ENCODE data around the gene SREBF1. TPM values are rescaled to one million over a fixed set of nuclear protein-coding genes. Genes with fewer than 3 reads are reported as not detected.

The SREBF1 gene
- total and polyA plus RNA-seq, 4 experiments from 2014 or later = 5.0 to 15.5 (median 10.8) TPM

- H3K27ac Mint-ChIP-seq = no peak overlapping the region
- POLR2A ChIA-PET (ENCODE audit: partially characterized antibody) = no interaction called here
- Histone ChIP-seq H3K36me3 (ENCODE audit: insufficient read depth, low read length) (peaks cover 33% of the 10 kb centered on the region), H3K4me1 (ENCODE audit: insufficient read depth, low read length) (no peaks in the 10 kb centered on the region), H3K27me3 (ENCODE audit: insufficient read depth, low read length) (no peaks in the 10 kb centered on the region), H3K9me3 (ENCODE audit: control insufficient read depth in 1 of 2, low read length in 2 of 2) (no peaks in the 10 kb centered on the region), H3K27ac (ENCODE audit: low read depth, low read length) (no peak overlapping the region), H3K4me3 (ENCODE audit: low read length in 2 of 2) (no peak overlapping the region)
- no peaks in the 10 kb centered on the region for H3K9me3 Mint-ChIP-seq
- H3K4me3 Mint-ChIP-seq = peak overlapping the region in 1 of 8 donors; percentile 63
- CTCF ChIA-PET (ENCODE audit: partially characterized antibody) = no interaction called here
- H3K27me3 Mint-ChIP-seq = no peaks in the 10 kb centered on the region
- intact Hi-C loops (cut with micrococcal nuclease) = no loop called here
- peaks cover 0 to 2% (median 0%) of the 10 kb centered on the region in 4 donors for H3K4me1 Mint-ChIP-seq
- no peak for DNase-seq
- peaks cover 53 to 67% of the 10 kb centered on the region in 2 donors for H3K36me3 Mint-ChIP-seq
These were observed 41.0 kb upstream of the SREBF1 start for GRCh38 chr17:17877529-17878358.

GRCh38 chr17:17876959-17877528 lies 40.3 kb upstream of the SREBF1 start:
- H3K4me1 Mint-ChIP-seq = peaks cover 0 to 2% (median 0%) of the 10 kb centered on the region in 4 donors
- Histone ChIP-seq H3K27ac (ENCODE audit: low read depth, low read length) (no peak overlapping the region), H3K4me1 (ENCODE audit: insufficient read depth, low read length) (no peaks in the 10 kb centered on the region), H3K9me3 (ENCODE audit: control insufficient read depth in 1 of 2, low read length in 2 of 2) (no peaks in the 10 kb centered on the region), H3K27me3 (ENCODE audit: insufficient read depth, low read length) (no peaks in the 10 kb centered on the region), H3K4me3 (ENCODE audit: low read length in 2 of 2) (no peak overlapping the region), H3K36me3 (ENCODE audit: insufficient read depth, low read length) (peaks cover 33% of the 10 kb centered on the region)
- ChIA-PET POLR2A (ENCODE audit: partially characterized antibody) (no interaction called here), CTCF (ENCODE audit: partially characterized antibody) (interaction anchor here (1.2 kb wide), 1 partner anchor 8 kb away, joined by 5 read pairs; no protein-coding TSS in a partner anchor)
- intact Hi-C loops (cut with micrococcal nuclease) = no loop called here
- peaks cover 54 to 61% of the 10 kb centered on the region in 2 donors for H3K36me3 Mint-ChIP-seq
- no peaks in the 10 kb centered on the region for H3K9me3 Mint-ChIP-seq
- no peaks in the 10 kb centered on the region for H3K27me3 Mint-ChIP-seq
- no peak for DNase-seq
- H3K4me3 Mint-ChIP-seq = no peak overlapping the region
- no peak overlapping the region for H3K27ac Mint-ChIP-seq

- peaks cover 38% of the 10 kb centered on the region for H3K36me3 ChIP-seq (ENCODE audit: insufficient read depth, low read length)
- Mint-ChIP-seq H3K9me3 (no peaks in the 10 kb centered on the region), H3K27me3 (no peaks in the 10 kb centered on the region), H3K4me3 (no peak overlapping the region), H3K36me3 (peaks cover 41 to 43% of the 10 kb centered on the region in 2 donors), H3K27ac (no peak overlapping the region), H3K4me1 (peaks cover 0 to 2% (median 0%) of the 10 kb centered on the region in 4 donors)
- no peak overlapping the region for H3K27ac ChIP-seq (ENCODE audit: low read depth, low read length)
- H3K4me3 ChIP-seq (ENCODE audit: low read length in 2 of 2) = no peak overlapping the region
- H3K9me3 ChIP-seq (ENCODE audit: control insufficient read depth in 1 of 2, low read length in 2 of 2) = no peaks in the 10 kb centered on the region
- no peaks in the 10 kb centered on the region for H3K27me3 ChIP-seq (ENCODE audit: insufficient read depth, low read length)
- ChIA-PET POLR2A (ENCODE audit: partially characterized antibody) (no interaction called here), CTCF (ENCODE audit: partially characterized antibody) (interaction anchor here (1.2 to 1.6 kb wide), 2 partner anchors 12 to 45 kb away, joined by 3 to 5 read pairs; no protein-coding TSS in a partner anchor)
- DNase-seq = no peak
- intact Hi-C loops (cut with micrococcal nuclease) = no loop called here
- H3K4me1 ChIP-seq (ENCODE audit: insufficient read depth, low read length) = no peaks in the 10 kb centered on the region
These were observed 37.7 kb upstream of the SREBF1 start for GRCh38 chr17:17874478-17874877.

DNA sequence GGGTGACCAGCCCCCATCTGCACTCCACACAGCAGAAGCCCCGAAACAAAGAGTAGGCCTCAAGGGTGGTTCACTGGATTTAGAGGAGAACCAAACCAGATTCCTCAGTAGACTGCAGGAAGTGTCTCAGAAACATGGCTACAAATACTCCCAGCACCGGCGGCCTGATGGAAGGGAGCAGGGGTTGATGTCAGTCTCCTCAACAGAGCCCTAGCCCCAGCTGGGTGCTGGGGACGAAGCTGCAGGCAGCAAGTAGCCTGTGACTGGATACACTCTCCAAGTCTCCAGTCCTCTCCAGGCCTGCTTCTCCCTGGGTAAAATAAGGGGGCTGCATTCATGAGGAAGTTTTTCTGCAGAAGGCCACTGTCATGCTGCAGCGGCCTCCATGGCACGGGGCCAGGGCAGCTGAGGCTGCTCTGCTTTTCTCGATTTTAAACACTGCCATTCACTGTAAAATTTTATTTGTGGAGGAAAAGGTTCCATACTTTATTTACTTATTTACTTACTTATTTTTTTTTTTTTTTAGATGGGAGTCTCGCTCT lies 36.7 kb upstream of the SREBF1 start:
- ChIA-PET POLR2A (ENCODE audit: partially characterized antibody) (no interaction called here), CTCF (ENCODE audit: partially characterized antibody) (interaction anchor here (1.2 to 1.6 kb wide), 2 partner anchors 11 to 46 kb away, joined by 3 to 5 read pairs; no protein-coding TSS in a partner anchor)
- H3K4me3 Mint-ChIP-seq = no peak overlapping the region
- no peak overlapping the region for H3K4me3 ChIP-seq (ENCODE audit: low read length in 2 of 2)
- no peaks in the 10 kb centered on the region for H3K9me3 Mint-ChIP-seq
- H3K4me1 ChIP-seq (ENCODE audit: insufficient read depth, low read length) = no peaks in the 10 kb centered on the region
- intact Hi-C loops (cut with micrococcal nuclease) = no loop called here
- peaks cover 0 to 2% (median 0%) of the 10 kb centered on the region in 4 donors for H3K4me1 Mint-ChIP-seq
- H3K27me3 ChIP-seq (ENCODE audit: insufficient read depth, low read length) = no peaks in the 10 kb centered on the region
- DNase-seq = no peak
- peak overlapping the region in 1 of 7 donors; percentile 17 for H3K27ac Mint-ChIP-seq
- H3K27me3 Mint-ChIP-seq = no peaks in the 10 kb centered on the region
- H3K27ac ChIP-seq (ENCODE audit: low read depth, low read length) = no peak overlapping the region
- H3K36me3 Mint-ChIP-seq = peaks cover 34 to 45% of the 10 kb centered on the region in 2 donors
- H3K36me3 ChIP-seq (ENCODE audit: insufficient read depth, low read length) = peaks cover 37% of the 10 kb centered on the region
- H3K9me3 ChIP-seq (ENCODE audit: control insufficient read depth in 1 of 2, low read length in 2 of 2) = no peaks in the 10 kb centered on the region

GRCh38 chr17:17872547-17873345 lies 36.0 kb upstream of the SREBF1 start:
- Histone ChIP-seq H3K4me1 (ENCODE audit: insufficient read depth, low read length) (no peaks in the 10 kb centered on the region), H3K9me3 (ENCODE audit: control insufficient read depth in 1 of 2, low read length in 2 of 2) (no peaks in the 10 kb centered on the region), H3K36me3 (ENCODE audit: insufficient read depth, low read length) (peaks cover 37% of the 10 kb centered on the region), H3K27me3 (ENCODE audit: insufficient read depth, low read length) (no peaks in the 10 kb centered on the region), H3K27ac (ENCODE audit: low read depth, low read length) (no peak overlapping the region), H3K4me3 (ENCODE audit: low read length in 2 of 2) (no peak overlapping the region)
- intact Hi-C loops (cut with micrococcal nuclease) = no loop called here
- no peak for DNase-seq
- ChIA-PET POLR2A (ENCODE audit: partially characterized antibody) (no interaction called here), CTCF (ENCODE audit: partially characterized antibody) (no interaction called here)
- peaks cover 0 to 2% (median 0%) of the 10 kb centered on the region in 4 donors for H3K4me1 Mint-ChIP-seq
- no peaks in the 10 kb centered on the region for H3K27me3 Mint-ChIP-seq
- no peak overlapping the region for H3K4me3 Mint-ChIP-seq
- no peaks in the 10 kb centered on the region for H3K9me3 Mint-ChIP-seq
- H3K27ac Mint-ChIP-seq = peak overlapping the region in 4 of 7 donors; percentile 23 to 75 (median 44)
- peaks cover 37 to 39% of the 10 kb centered on the region in 2 donors for H3K36me3 Mint-ChIP-seq

- Mint-ChIP-seq H3K36me3 (peaks cover 34 to 36% of the 10 kb centered on the region in 2 donors), H3K27ac (peak overlapping the region in 1 of 7 donors; percentile 44), H3K4me3 (no peak overlapping the region), H3K27me3 (no peaks in the 10 kb centered on the region), H3K9me3 (no peaks in the 10 kb centered on the region), H3K4me1 (peaks cover 0 to 2% (median 0%) of the 10 kb centered on the region in 4 donors)
- peaks cover 36% of the 10 kb centered on the region for H3K36me3 ChIP-seq (ENCODE audit: insufficient read depth, low read length)
- intact Hi-C loops (cut with micrococcal nuclease) = no loop called here
- no peak for DNase-seq
- H3K9me3 ChIP-seq (ENCODE audit: control insufficient read depth in 1 of 2, low read length in 2 of 2) = no peaks in the 10 kb centered on the region
- no peak overlapping the region for H3K4me3 ChIP-seq (ENCODE audit: low read length in 2 of 2)
- no peak overlapping the region for H3K27ac ChIP-seq (ENCODE audit: low read depth, low read length)
- no peaks in the 10 kb centered on the region for H3K27me3 ChIP-seq (ENCODE audit: insufficient read depth, low read length)
- H3K4me1 ChIP-seq (ENCODE audit: insufficient read depth, low read length) = no peaks in the 10 kb centered on the region
- ChIA-PET POLR2A (ENCODE audit: partially characterized antibody) (no interaction called here), CTCF (ENCODE audit: partially characterized antibody) (no interaction called here)
These were observed 35.1 kb upstream of the SREBF1 start for GRCh38 chr17:17871913-17872312.

DNA sequence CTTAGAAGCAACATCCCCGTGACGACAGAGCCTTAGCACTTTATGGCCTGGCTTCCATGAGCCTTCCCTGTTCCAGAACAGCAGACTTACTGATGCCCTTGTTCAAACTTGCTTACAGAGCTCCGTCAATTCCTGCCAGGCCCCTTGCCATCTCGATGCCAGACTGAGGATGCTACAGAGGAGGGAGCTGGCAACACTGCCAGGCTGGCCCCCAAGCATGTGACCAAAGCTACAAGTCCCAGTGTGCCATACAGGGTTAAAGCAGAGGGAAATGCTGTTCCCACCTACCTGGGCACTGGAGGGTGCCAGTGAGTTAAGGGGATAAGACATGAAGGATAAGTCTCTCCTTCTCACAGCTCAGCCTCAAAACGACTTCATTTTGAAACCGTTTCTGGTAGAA lies 33.5 kb upstream of the SREBF1 start:
- Histone ChIP-seq H3K4me1 (ENCODE audit: insufficient read depth, low read length) (no peaks in the 10 kb centered on the region), H3K9me3 (ENCODE audit: control insufficient read depth in 1 of 2, low read length in 2 of 2) (no peaks in the 10 kb centered on the region), H3K36me3 (ENCODE audit: insufficient read depth, low read length) (peaks cover 28% of the 10 kb centered on the region), H3K27me3 (ENCODE audit: insufficient read depth, low read length) (no peaks in the 10 kb centered on the region), H3K4me3 (ENCODE audit: low read length in 2 of 2) (no peak overlapping the region), H3K27ac (ENCODE audit: low read depth, low read length) (no peak overlapping the region)
- peaks cover 18 to 22% of the 10 kb centered on the region in 2 donors for H3K36me3 Mint-ChIP-seq
- no peaks in the 10 kb centered on the region for H3K4me1 Mint-ChIP-seq
- H3K9me3 Mint-ChIP-seq = no peaks in the 10 kb centered on the region
- POLR2A ChIA-PET (ENCODE audit: partially characterized antibody) = no interaction called here
- no peak overlapping the region for H3K27ac Mint-ChIP-seq
- H3K4me3 Mint-ChIP-seq = no peak overlapping the region
- no peak for DNase-seq
- CTCF ChIA-PET (ENCODE audit: partially characterized antibody) = no interaction called here
- intact Hi-C loops (cut with micrococcal nuclease) = no loop called here
- H3K27me3 Mint-ChIP-seq = no peaks in the 10 kb centered on the region
